Lower leg skin (tissue), 3 donors: ENCODE measurements around the gene POLR3GL.

Experiments
- POLR2A ChIP-seq, 2 donors: fragments of 450-650 bp; IDR thresholded peaks; one replicate each; pipeline ENCODE4 v1.6.1; 2016 to 2017; ENCODE audit warnings: antibody characterized with exemption in 2 of 2, mild to moderate bottlenecking in 1 of 2, moderate library complexity in 1 of 2
- TF ChIP-seq, protein P1 (sequence below), 3 donors: fragments of 450-650 bp; IDR thresholded peaks; one replicate each; pipeline ENCODE4 v1.5.1; 2016; ENCODE audit warnings: antibody characterized with exemption in 3 of 3, mild to moderate bottlenecking in 3 of 3, moderate library complexity in 2 of 3

DNA sequence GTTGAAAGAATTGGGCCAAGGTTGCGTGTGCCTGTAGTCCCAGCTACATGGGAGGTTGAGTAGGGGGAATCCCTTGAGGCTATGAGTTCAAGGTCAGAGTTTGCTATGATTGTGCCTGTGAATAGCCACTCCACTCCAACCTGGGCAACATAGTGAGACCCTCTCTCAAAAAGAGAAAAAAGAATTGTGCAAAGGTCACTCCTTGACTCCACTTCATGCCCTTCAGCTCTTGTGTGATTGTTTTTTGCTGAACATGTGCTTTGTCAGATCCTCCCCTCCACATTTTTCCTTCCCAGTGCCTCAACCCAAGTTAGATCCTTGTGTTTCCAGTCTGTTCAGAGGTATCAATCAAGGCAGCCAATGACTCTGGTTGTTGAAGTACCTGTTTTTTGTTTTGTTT is 23.4 kb downstream of the POLR3GL start:
- TF ChIP-seq, protein P1, sequence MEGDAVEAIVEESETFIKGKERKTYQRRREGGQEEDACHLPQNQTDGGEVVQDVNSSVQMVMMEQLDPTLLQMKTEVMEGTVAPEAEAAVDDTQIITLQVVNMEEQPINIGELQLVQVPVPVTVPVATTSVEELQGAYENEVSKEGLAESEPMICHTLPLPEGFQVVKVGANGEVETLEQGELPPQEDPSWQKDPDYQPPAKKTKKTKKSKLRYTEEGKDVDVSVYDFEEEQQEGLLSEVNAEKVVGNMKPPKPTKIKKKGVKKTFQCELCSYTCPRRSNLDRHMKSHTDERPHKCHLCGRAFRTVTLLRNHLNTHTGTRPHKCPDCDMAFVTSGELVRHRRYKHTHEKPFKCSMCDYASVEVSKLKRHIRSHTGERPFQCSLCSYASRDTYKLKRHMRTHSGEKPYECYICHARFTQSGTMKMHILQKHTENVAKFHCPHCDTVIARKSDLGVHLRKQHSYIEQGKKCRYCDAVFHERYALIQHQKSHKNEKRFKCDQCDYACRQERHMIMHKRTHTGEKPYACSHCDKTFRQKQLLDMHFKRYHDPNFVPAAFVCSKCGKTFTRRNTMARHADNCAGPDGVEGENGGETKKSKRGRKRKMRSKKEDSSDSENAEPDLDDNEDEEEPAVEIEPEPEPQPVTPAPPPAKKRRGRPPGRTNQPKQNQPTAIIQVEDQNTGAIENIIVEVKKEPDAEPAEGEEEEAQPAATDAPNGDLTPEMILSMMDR (IDR thresholded peaks at IDR 0.05): no peak
- TF ChIP-seq POLR2A (IDR thresholded peaks at IDR 0.05): no peak
